ENCODE results near the gene DCUN1D3.

DNA sequence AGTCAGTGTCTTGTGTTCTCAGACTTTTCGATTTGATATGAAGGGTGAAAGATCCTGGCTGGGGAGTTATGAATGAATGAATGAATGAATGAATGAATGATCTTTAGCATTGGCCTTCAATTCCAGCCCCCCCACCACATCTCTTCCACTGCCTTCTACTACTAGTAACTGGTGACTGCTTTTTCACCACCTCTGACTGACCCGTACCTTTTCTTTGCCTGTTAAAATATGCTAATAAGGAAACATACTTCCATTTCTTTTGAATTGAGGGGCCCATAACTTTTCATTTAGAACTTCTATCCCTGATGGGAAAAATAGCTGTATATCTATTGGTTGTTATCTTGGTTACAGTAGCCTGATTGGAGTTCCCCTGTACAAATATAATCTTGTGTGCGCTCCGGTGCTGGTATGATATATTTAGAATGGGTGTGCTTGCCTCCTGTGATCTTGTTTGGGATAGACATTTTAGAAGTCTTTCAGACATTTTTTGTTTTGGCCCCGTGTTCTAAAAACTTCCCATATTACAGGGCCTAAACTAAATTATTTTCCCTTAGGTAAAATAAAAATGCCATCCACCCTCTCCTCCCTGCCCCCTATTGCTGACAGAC is 3.8 kb upstream of the DCUN1D3 start:
- TF ChIP-seq, protein P1, sequence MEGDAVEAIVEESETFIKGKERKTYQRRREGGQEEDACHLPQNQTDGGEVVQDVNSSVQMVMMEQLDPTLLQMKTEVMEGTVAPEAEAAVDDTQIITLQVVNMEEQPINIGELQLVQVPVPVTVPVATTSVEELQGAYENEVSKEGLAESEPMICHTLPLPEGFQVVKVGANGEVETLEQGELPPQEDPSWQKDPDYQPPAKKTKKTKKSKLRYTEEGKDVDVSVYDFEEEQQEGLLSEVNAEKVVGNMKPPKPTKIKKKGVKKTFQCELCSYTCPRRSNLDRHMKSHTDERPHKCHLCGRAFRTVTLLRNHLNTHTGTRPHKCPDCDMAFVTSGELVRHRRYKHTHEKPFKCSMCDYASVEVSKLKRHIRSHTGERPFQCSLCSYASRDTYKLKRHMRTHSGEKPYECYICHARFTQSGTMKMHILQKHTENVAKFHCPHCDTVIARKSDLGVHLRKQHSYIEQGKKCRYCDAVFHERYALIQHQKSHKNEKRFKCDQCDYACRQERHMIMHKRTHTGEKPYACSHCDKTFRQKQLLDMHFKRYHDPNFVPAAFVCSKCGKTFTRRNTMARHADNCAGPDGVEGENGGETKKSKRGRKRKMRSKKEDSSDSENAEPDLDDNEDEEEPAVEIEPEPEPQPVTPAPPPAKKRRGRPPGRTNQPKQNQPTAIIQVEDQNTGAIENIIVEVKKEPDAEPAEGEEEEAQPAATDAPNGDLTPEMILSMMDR (conservative IDR thresholded peaks at IDR 0.05; ENCODE audit: low read depth in 2 of 2), result no peak
- TF ChIP-seq, protein P2, sequence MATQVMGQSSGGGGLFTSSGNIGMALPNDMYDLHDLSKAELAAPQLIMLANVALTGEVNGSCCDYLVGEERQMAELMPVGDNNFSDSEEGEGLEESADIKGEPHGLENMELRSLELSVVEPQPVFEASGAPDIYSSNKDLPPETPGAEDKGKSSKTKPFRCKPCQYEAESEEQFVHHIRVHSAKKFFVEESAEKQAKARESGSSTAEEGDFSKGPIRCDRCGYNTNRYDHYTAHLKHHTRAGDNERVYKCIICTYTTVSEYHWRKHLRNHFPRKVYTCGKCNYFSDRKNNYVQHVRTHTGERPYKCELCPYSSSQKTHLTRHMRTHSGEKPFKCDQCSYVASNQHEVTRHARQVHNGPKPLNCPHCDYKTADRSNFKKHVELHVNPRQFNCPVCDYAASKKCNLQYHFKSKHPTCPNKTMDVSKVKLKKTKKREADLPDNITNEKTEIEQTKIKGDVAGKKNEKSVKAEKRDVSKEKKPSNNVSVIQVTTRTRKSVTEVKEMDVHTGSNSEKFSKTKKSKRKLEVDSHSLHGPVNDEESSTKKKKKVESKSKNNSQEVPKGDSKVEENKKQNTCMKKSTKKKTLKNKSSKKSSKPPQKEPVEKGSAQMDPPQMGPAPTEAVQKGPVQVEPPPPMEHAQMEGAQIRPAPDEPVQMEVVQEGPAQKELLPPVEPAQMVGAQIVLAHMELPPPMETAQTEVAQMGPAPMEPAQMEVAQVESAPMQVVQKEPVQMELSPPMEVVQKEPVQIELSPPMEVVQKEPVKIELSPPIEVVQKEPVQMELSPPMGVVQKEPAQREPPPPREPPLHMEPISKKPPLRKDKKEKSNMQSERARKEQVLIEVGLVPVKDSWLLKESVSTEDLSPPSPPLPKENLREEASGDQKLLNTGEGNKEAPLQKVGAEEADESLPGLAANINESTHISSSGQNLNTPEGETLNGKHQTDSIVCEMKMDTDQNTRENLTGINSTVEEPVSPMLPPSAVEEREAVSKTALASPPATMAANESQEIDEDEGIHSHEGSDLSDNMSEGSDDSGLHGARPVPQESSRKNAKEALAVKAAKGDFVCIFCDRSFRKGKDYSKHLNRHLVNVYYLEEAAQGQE (IDR thresholded peaks at IDR 0.05; ENCODE audit: unreplicated experiment), result no peak
- TF ChIP-seq EZH2phosphoT487 (IDR thresholded peaks at IDR 0.05; ENCODE audit: unreplicated experiment) (no peak), ETS1 (IDR thresholded peaks at IDR 0.05) (no peak), POLR2AphosphoS5 (IDR thresholded peaks at IDR 0.05; ENCODE audit: low read depth) (no peak), ZNF331 (CRISPR knock-in tag; IDR thresholded peaks at IDR 0.05; ENCODE audit: low read depth) (no peak), CREB1 (CRISPR knock-in tag; IDR thresholded peaks at IDR 0.05; ENCODE audit: low read depth) (no peak), EZH2 (IDR thresholded peaks at IDR 0.05; ENCODE audit: low read depth, unreplicated experiment) (no peak)
